HEK293 (cell line): Measurements from ENCODE around the gene GALNTL6.

Experiments
- GLIS1 ChIP-seq: fragments of 450-650 bp; formaldehyde crosslinking; IDR thresholded peaks from 2 replicates; pipeline ENCODE4 v1.5.1; 2016; ENCODE audit warnings: missing biosample characterization, missing genetic modification characterization
- KLF1 ChIP-seq: fragments of 450-650 bp; formaldehyde crosslinking; IDR thresholded peaks from 2 replicates; pipeline ENCODE4 v1.5.1; 2016; ENCODE audit warnings: missing biosample characterization, missing genetic modification characterization
- KLF10 ChIP-seq: fragments of 450-650 bp; IDR thresholded peaks from 2 replicates; pipeline ENCODE4 v1.5.1; 2018; ENCODE audit warnings: missing biosample characterization, mild to moderate bottlenecking, missing genetic modification characterization
- KLF16 ChIP-seq: fragments of 450-650 bp; formaldehyde crosslinking; IDR thresholded peaks from 2 replicates; pipeline ENCODE4 v1.5.1; 2017; ENCODE audit warnings: missing biosample characterization, missing genetic modification characterization
- KLF9 ChIP-seq: fragments of 450-650 bp; formaldehyde crosslinking; IDR thresholded peaks from 2 replicates; pipeline ENCODE4 v1.5.1; 2016; ENCODE audit warnings: missing biosample characterization, missing genetic modification characterization, low read depth
- SCRT2 ChIP-seq: fragments of 450-650 bp; formaldehyde crosslinking; IDR thresholded peaks from 2 replicates; pipeline ENCODE4 v1.5.1; 2016; ENCODE audit warnings: missing biosample characterization, missing genetic modification characterization
- SP7 ChIP-seq: fragments of 450-650 bp; formaldehyde crosslinking; IDR thresholded peaks from 2 replicates; pipeline ENCODE4 v1.5.1; 2016; ENCODE audit warnings: missing biosample characterization, missing genetic modification characterization
- WT1 ChIP-seq: fragments of 450-650 bp; formaldehyde crosslinking; IDR thresholded peaks from 2 replicates; pipeline ENCODE4 v1.5.1; 2016; ENCODE audit warnings: missing biosample characterization, missing genetic modification characterization
- ZBTB48 ChIP-seq: fragments of 450-650 bp; formaldehyde crosslinking; IDR thresholded peaks from 2 replicates; pipeline ENCODE4 v1.5.1; 2016; ENCODE audit warnings: missing biosample characterization, missing genetic modification characterization
- ZBTB7A ChIP-seq: fragments of 450-650 bp; formaldehyde crosslinking; IDR thresholded peaks from 2 replicates; pipeline ENCODE4 v1.5.1; 2016; ENCODE audit warnings: low read depth, missing biosample characterization, missing genetic modification characterization
- ZFP3 ChIP-seq: fragments of 450-650 bp; formaldehyde crosslinking; IDR thresholded peaks from 2 replicates; pipeline ENCODE4 v1.5.1; 2016; ENCODE audit warnings: low read depth, missing biosample characterization, missing genetic modification characterization
- ZNF221 ChIP-seq: fragments of 450-650 bp; formaldehyde crosslinking; IDR thresholded peaks from 2 replicates; pipeline ENCODE4 v1.5.1; 2017; ENCODE audit warnings: missing biosample characterization, missing genetic modification characterization, borderline replicate concordance
- ZNF350 ChIP-seq: fragments of 450-650 bp; formaldehyde crosslinking; IDR thresholded peaks from 2 replicates; pipeline ENCODE4 v1.5.0; 2017; ENCODE audit warnings: missing biosample characterization, mild to moderate bottlenecking, missing genetic modification characterization
- ZNF37A ChIP-seq: fragments of 450-650 bp; IDR thresholded peaks from 2 replicates; pipeline ENCODE4 v1.5.1; 2018; ENCODE audit warnings: missing biosample characterization, missing genetic modification characterization
- ZNF416 ChIP-seq: fragments of 450-650 bp; formaldehyde crosslinking; IDR thresholded peaks from 2 replicates; pipeline ENCODE4 v1.5.1; 2016; ENCODE audit warnings: missing biosample characterization, missing genetic modification characterization
- ZNF48 ChIP-seq: fragments of 450-650 bp; formaldehyde crosslinking; IDR thresholded peaks from 2 replicates; pipeline ENCODE4 v1.5.1; 2016; ENCODE audit warnings: missing biosample characterization, missing genetic modification characterization
- ZNF501 ChIP-seq: fragments of 450-650 bp; formaldehyde crosslinking; IDR thresholded peaks from 2 replicates; pipeline ENCODE4 v1.5.1; 2016; ENCODE audit warnings: missing biosample characterization, missing genetic modification characterization
- ZNF544 ChIP-seq: fragments of 450-650 bp; formaldehyde crosslinking; IDR thresholded peaks from 2 replicates; pipeline ENCODE4 v1.5.0; 2017; ENCODE audit warnings: missing biosample characterization, missing genetic modification characterization
- ZNF558 ChIP-seq: fragments of 450-650 bp; formaldehyde crosslinking; IDR thresholded peaks from 2 replicates; pipeline ENCODE4 v1.5.1; 2016; ENCODE audit warnings: missing biosample characterization, missing genetic modification characterization
- ZNF596 ChIP-seq: fragments of 450-650 bp; IDR thresholded peaks from 2 replicates; pipeline ENCODE4 v1.5.0; 2018; ENCODE audit warnings: missing biosample characterization, mild to moderate bottlenecking, missing genetic modification characterization, moderate library complexity
- ZNF600 ChIP-seq: fragments of 450-650 bp; formaldehyde crosslinking; IDR thresholded peaks from 2 replicates; pipeline ENCODE4 v1.5.1; 2016; ENCODE audit warnings: missing biosample characterization, missing genetic modification characterization
- ZNF626 ChIP-seq: fragments of 450-650 bp; sonication (Bioruptor Pico); formaldehyde crosslinking; IDR thresholded peaks from 2 replicates; pipeline ENCODE4 v1.5.1; 2018; ENCODE audit warnings: missing biosample characterization, missing genetic modification characterization, inconsistent platforms
- ZNF660 ChIP-seq: fragments of 450-650 bp; IDR thresholded peaks from 2 replicates; pipeline ENCODE4 v1.5.1; 2018; ENCODE audit warnings: missing biosample characterization, mild to moderate bottlenecking, missing genetic modification characterization
- ZNF830 ChIP-seq: fragments of 450-650 bp; IDR thresholded peaks from 2 replicates; pipeline ENCODE4 v1.5.0; 2018; ENCODE audit warnings: missing biosample characterization, missing genetic modification characterization, low read depth, mild to moderate bottlenecking, moderate library complexity
- TF ChIP-seq, protein P1 (sequence below): fragments of 450-650 bp; formaldehyde crosslinking; IDR thresholded peaks from 2 replicates; pipeline ENCODE4 v1.5.1; 2016; ENCODE audit warnings: missing biosample characterization, missing genetic modification characterization
- TF ChIP-seq, protein P2 (sequence below): fragments of 450-650 bp; formaldehyde crosslinking; IDR thresholded peaks from 2 replicates; pipeline ENCODE4 v1.5.1; 2017; ENCODE audit warnings: missing biosample characterization, missing genetic modification characterization
- TF ChIP-seq, protein P3 (sequence below): fragments of 450-650 bp; formaldehyde crosslinking; IDR thresholded peaks from 2 replicates; pipeline ENCODE4 v1.5.1; 2017; ENCODE audit warnings: missing biosample characterization, missing genetic modification characterization
- TF ChIP-seq, protein P4 (sequence below): fragments of 450-650 bp; formaldehyde crosslinking; IDR thresholded peaks from 2 replicates; pipeline ENCODE4 v1.5.1; 2016; ENCODE audit warnings: missing biosample characterization, missing genetic modification characterization
- TF ChIP-seq, protein P5 (sequence below): fragments of 450-650 bp; formaldehyde crosslinking; IDR thresholded peaks from 2 replicates; pipeline ENCODE4 v1.5.1; 2016; ENCODE audit warnings: missing biosample characterization, missing genetic modification characterization
- TF ChIP-seq, protein P6 (sequence below): fragments of 450-650 bp; formaldehyde crosslinking; IDR thresholded peaks from 2 replicates; pipeline ENCODE4 v1.5.1; 2017; ENCODE audit warnings: missing biosample characterization, missing genetic modification characterization

The GALNTL6 gene

DNA sequence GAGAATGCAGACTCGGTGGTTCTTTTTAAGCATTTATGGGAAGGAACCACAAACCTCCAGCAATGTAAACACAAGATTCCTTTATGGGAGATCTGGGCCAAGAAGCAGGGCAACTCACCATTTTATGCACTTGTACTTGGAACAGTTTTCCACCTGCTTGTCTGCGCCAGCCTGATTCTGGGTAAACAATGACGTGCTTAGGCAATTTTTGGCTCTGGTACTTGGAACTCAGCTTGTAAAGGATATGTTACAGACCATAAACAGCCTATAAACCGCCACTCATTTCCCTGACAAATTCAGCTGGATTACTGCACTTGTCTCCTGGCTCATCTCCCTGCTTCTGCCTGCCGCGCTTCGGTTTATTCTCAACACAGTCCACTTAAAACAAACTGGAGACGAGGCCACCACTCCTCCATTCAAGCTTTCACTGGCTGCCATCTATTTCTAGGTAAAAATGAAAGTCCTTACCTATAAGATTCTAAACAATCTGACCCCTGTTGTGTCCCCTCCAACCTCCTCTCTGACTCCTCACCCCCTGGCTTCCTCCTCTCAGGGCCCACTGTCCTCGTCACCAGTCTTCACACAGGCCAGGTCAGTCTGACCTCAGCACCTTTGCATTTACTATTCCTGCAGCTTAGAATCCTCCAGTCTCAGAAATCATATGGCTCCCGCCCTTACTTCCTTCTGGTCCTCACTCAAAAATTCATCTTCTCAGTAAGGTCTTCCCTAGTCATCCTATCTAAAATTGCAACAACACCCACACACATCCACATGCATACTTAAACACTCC, 1149.6 kb downstream of the GALNTL6 start (continued):
- no peak for TF ChIP-seq ZNF830 (tag by site-specific recombination)
- TF ChIP-seq KLF9 (tag by site-specific recombination), result no peak
- TF ChIP-seq ZNF558, result peak; percentile 42; the same call in 1 of the 2 replicates
- TF ChIP-seq ZNF416 (tag by site-specific recombination), result no peak
- peak; percentile 64 for TF ChIP-seq SCRT2
- TF ChIP-seq ZNF626 (tag by site-specific recombination), result no peak
- TF ChIP-seq ZBTB48, result no peak
- 0 out of 2 replicates have a peak, but pooled peaks have one; percentile 23 for TF ChIP-seq ZNF596
- TF ChIP-seq ZNF48, result no peak
- TF ChIP-seq, protein P1, sequence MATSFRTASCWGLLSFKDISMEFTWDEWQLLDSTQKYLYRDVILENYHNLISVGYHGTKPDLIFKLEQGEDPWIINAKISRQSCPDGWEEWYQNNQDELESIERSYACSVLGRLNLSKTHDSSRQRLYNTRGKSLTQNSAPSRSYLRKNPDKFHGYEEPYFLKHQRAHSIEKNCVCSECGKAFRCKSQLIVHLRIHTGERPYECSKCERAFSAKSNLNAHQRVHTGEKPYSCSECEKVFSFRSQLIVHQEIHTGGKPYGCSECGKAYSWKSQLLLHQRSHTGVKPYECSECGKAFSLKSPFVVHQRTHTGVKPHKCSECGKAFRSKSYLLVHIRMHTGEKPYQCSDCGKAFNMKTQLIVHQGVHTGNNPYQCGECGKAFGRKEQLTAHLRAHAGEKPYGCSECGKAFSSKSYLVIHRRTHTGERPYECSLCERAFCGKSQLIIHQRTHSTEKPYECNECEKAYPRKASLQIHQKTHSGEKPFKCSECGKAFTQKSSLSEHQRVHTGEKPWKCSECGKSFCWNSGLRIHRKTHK (tag by site-specific recombination), result no peak
- peak; percentile 88 for TF ChIP-seq ZNF600 (tag by site-specific recombination)
- no peak for TF ChIP-seq ZNF37A
- TF ChIP-seq, protein P2, sequence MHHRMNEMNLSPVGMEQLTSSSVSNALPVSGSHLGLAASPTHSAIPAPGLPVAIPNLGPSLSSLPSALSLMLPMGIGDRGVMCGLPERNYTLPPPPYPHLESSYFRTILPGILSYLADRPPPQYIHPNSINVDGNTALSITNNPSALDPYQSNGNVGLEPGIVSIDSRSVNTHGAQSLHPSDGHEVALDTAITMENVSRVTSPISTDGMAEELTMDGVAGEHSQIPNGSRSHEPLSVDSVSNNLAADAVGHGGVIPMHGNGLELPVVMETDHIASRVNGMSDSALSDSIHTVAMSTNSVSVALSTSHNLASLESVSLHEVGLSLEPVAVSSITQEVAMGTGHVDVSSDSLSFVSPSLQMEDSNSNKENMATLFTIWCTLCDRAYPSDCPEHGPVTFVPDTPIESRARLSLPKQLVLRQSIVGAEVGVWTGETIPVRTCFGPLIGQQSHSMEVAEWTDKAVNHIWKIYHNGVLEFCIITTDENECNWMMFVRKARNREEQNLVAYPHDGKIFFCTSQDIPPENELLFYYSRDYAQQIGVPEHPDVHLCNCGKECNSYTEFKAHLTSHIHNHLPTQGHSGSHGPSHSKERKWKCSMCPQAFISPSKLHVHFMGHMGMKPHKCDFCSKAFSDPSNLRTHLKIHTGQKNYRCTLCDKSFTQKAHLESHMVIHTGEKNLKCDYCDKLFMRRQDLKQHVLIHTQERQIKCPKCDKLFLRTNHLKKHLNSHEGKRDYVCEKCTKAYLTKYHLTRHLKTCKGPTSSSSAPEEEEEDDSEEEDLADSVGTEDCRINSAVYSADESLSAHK (tag by site-specific recombination), result peak; percentile 87
- TF ChIP-seq KLF10, result no peak
- TF ChIP-seq, protein P3, sequence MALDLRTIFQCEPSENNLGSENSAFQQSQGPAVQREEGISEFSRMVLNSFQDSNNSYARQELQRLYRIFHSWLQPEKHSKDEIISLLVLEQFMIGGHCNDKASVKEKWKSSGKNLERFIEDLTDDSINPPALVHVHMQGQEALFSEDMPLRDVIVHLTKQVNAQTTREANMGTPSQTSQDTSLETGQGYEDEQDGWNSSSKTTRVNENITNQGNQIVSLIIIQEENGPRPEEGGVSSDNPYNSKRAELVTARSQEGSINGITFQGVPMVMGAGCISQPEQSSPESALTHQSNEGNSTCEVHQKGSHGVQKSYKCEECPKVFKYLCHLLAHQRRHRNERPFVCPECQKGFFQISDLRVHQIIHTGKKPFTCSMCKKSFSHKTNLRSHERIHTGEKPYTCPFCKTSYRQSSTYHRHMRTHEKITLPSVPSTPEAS, result no peak
- no peak for TF ChIP-seq KLF1
- no peak for TF ChIP-seq ZFP3
- no peak for TF ChIP-seq ZNF350 (tag by site-specific recombination)
- peak; percentile 40 for TF ChIP-seq GLIS1
- peak; percentile 54 for TF ChIP-seq WT1 (tag by site-specific recombination)
- TF ChIP-seq SP7, result peak; percentile 49; the same call in 1 of the 2 replicates
- TF ChIP-seq ZNF501 (tag by site-specific recombination), result 0 out of 2 replicates have a peak, but pooled peaks have one; percentile 61
- no peak for TF ChIP-seq ZBTB7A (tag by site-specific recombination)
- TF ChIP-seq ZNF544, result no peak
- TF ChIP-seq, protein P4, sequence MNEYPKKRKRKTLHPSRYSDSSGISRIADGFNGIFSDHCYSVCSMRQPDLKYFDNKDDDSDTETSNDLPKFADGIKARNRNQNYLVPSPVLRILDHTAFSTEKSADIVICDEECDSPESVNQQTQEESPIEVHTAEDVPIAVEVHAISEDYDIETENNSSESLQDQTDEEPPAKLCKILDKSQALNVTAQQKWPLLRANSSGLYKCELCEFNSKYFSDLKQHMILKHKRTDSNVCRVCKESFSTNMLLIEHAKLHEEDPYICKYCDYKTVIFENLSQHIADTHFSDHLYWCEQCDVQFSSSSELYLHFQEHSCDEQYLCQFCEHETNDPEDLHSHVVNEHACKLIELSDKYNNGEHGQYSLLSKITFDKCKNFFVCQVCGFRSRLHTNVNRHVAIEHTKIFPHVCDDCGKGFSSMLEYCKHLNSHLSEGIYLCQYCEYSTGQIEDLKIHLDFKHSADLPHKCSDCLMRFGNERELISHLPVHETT, result peak; percentile 52; the same call in 1 of the 2 replicates
- TF ChIP-seq, protein P5, sequence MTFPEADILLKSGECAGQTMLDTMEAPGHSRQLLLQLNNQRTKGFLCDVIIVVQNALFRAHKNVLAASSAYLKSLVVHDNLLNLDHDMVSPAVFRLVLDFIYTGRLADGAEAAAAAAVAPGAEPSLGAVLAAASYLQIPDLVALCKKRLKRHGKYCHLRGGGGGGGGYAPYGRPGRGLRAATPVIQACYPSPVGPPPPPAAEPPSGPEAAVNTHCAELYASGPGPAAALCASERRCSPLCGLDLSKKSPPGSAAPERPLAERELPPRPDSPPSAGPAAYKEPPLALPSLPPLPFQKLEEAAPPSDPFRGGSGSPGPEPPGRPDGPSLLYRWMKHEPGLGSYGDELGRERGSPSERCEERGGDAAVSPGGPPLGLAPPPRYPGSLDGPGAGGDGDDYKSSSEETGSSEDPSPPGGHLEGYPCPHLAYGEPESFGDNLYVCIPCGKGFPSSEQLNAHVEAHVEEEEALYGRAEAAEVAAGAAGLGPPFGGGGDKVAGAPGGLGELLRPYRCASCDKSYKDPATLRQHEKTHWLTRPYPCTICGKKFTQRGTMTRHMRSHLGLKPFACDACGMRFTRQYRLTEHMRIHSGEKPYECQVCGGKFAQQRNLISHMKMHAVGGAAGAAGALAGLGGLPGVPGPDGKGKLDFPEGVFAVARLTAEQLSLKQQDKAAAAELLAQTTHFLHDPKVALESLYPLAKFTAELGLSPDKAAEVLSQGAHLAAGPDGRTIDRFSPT (tag by site-specific recombination), result peak; percentile 28; the same call in 1 of the 2 replicates
- TF ChIP-seq KLF16 (tag by site-specific recombination), result no peak
- peak; percentile 72 for TF ChIP-seq ZNF660 (tag by site-specific recombination)
- TF ChIP-seq ZNF221, result no peak
- TF ChIP-seq, protein P6, sequence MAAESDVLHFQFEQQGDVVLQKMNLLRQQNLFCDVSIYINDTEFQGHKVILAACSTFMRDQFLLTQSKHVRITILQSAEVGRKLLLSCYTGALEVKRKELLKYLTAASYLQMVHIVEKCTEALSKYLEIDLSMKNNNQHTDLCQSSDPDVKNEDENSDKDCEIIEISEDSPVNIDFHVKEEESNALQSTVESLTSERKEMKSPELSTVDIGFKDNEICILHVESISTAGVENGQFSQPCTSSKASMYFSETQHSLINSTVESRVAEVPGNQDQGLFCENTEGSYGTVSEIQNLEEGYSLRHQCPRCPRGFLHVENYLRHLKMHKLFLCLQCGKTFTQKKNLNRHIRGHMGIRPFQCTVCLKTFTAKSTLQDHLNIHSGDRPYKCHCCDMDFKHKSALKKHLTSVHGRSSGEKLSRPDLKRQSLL (tag by site-specific recombination), result no peak
